Measurements from ENCODE around the gene CCDC92B.
"Not testable (repeated sequence)": the region's sequence is repeated elsewhere in the genome, so short reads cannot be mapped to it uniquely, and the experiment has no call there.

The CCDC92B gene

GRCh38 chr17:2688351-2689342 is 60.8 kb downstream of the CCDC92B start:
- DNase-seq: no peak

- DNase-seq: no peak
These were observed 62.4 kb downstream of the CCDC92B start for GRCh38 chr17:2687074-2687418.

- no peak for DNase-seq
These were observed 63.8 kb downstream of the CCDC92B start for GRCh38 chr17:2685696-2686095.

- DNase-seq: no peak
These were observed 64.9 kb downstream of the CCDC92B start for GRCh38 chr17:2684549-2684948.

- no peak for DNase-seq
These were observed 65.5 kb downstream of the CCDC92B start for GRCh38 chr17:2683912-2684311.

- DNase-seq: no peak
These were observed 67.1 kb downstream of the CCDC92B start for GRCh38 chr17:2682176-2682938.

- no peak for DNase-seq
These were observed 67.8 kb downstream of the CCDC92B start for GRCh38 chr17:2681650-2682049.

- no peak for DNase-seq
These were observed 68.5 kb downstream of the CCDC92B start for GRCh38 chr17:2680961-2681360.

GRCh38 chr17:2679247-2679646 is 70.2 kb downstream of the CCDC92B start:
- DNase-seq: not testable (repeated sequence)

All from CD4-positive, alpha-beta T cell treated with Interleukin-17A for 4 hours (primary cell).